DMS 273 (cell line): ENCODE measurements around the gene STAT5A.
"Not testable (repeated sequence)": the region's sequence is repeated elsewhere in the genome, so short reads cannot be mapped to it uniquely, and the experiment has no call there.

Experiments used
- DNase-seq: peaks from one replicate; lab custom pipeline; 2025; ENCODE audit not compliant: unreplicated experiment; lab: John Stamatoyannopoulos, UW

Gene STAT5A

GRCh38 chr17:42283241-42284023 is 4.9 kb upstream of the STAT5A start:
- no peak for DNase-seq

- DNase-seq, result no peak
These were observed 4.3 kb upstream of the STAT5A start for GRCh38 chr17:42284024-42284369.

DNA sequence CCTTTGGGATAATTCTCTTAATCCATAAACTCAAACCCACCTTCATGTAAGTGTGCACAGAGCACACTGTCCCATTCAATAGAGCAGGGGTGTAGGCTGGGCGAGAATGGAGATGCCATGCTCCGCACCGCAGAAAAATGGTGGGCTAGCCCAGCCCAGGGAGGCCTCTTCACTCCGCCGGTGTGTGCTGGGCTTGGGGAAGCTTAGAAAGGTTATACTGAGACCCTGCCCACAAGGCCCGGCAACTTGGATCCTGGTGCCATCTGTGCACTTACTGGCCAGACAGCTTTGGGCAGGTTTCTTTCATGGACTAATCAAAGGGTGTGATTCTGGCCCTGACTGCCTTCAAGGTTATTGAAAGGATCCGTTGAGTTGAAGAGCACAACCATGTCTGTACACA is 3.7 kb upstream of the STAT5A start:
- DNase-seq, result no peak

GRCh38 chr17:42285346-42286050 is 2.8 kb upstream of the STAT5A start:
- no peak for DNase-seq

GRCh38 chr17:42286411-42287221 is 1.7 kb upstream of the STAT5A start:
- DNase-seq, result peak; percentile 83

GRCh38 chr17:42287305-42287976 is 857 bp upstream of the STAT5A start:
- peak; percentile 73 for DNase-seq

GRCh38 chr17:42288803-42289610 is 709 bp downstream of the STAT5A start:
- DNase-seq, result no peak

- no peak for DNase-seq
These were observed 1.4 kb downstream of the STAT5A start for GRCh38 chr17:42289611-42290181.

- DNase-seq, result no peak
These were observed 2.3 kb downstream of the STAT5A start for GRCh38 chr17:42290577-42290976.

GRCh38 chr17:42291129-42291528 is 2.8 kb downstream of the STAT5A start:
- DNase-seq, result no peak

DNA sequence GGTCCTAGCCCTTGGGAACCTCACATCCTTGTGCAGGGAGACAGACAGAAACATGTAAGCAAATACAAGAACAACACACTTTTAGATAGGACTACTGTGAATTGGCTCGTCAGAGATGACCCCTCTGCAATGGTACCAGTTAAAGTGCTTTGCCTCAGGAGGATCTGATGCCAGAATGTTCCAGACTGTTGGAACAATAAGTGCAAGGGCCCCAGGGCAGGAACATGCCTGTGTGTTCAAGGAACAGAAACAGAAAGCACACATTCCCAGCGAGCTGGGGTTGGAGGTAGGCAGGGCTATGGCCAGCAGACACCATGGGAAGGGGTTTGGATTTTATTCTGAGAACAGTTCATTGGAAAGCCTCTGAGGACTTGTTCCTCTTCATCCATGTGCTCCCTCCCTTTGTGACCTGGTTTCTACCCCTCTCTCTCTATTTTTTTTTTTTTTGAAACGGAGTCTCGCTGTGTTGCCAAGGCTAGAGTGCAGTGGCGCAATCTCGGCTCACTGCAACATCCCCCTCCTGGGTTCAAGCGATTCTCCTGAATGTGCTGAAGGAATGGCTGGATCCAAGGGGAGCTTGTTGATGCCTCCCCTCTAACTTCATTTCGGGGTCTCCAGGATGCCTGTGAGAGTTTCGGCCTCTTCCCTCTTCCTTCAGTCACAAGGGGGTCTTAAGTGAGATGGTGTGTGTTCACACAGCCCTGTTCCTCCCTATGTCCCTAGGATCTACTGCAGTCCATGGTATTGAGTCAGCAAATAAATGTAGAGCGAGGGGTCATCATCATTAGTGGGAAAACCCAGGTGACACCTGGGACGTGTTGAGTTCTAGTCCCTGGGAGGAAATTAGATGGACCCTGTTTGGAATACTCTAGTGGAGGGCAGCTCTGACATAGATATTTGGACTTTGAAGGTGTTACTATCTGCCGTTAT is 6.4 kb downstream of the STAT5A start:
- no peak for DNase-seq

- no peak for DNase-seq
These were observed 7.7 kb downstream of the STAT5A start for GRCh38 chr17:42296012-42296411.

GRCh38 chr17:42297775-42298174 is 9.5 kb downstream of the STAT5A start:
- DNase-seq, result not testable (repeated sequence)

GRCh38 chr17:42299361-42299760 is 11.1 kb downstream of the STAT5A start:
- not testable (repeated sequence) for DNase-seq

DNA sequence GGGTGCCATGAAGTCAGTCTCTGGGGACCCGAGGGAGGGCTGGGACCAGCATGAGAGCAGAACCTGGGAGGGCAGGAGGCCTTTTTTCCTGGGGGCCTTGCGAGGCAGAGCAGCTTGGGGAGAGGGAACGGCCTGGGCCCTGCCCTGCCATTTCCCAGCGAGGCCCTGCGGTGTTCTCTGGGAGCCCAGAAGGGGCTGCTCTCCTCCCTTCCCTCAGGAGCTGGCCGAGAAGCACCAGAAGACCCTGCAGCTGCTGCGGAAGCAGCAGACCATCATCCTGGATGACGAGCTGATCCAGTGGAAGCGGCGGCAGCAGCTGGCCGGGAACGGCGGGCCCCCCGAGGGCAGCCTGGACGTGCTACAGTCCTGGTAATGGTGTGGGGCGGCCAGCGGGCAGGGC is 11.6 kb downstream of the STAT5A start:
- DNase-seq, result not testable (repeated sequence)

GRCh38 chr17:42301022-42301421 is 12.7 kb downstream of the STAT5A start:
- no peak for DNase-seq

- no peak for DNase-seq
These were observed 15.4 kb downstream of the STAT5A start for GRCh38 chr17:42303694-42304093.

- DNase-seq, result no peak
These were observed 16.1 kb downstream of the STAT5A start for GRCh38 chr17:42304187-42305030.
